NCI-H2196 (cell line): ENCODE results near the gene TMPRSS11D.

Experiments
- DNase-seq: peaks from one replicate; lab custom pipeline; 2025; ENCODE audit not compliant: unreplicated experiment; lab: John Stamatoyannopoulos, UW

Gene TMPRSS11D, protein sequence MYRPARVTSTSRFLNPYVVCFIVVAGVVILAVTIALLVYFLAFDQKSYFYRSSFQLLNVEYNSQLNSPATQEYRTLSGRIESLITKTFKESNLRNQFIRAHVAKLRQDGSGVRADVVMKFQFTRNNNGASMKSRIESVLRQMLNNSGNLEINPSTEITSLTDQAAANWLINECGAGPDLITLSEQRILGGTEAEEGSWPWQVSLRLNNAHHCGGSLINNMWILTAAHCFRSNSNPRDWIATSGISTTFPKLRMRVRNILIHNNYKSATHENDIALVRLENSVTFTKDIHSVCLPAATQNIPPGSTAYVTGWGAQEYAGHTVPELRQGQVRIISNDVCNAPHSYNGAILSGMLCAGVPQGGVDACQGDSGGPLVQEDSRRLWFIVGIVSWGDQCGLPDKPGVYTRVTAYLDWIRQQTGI

DNA sequence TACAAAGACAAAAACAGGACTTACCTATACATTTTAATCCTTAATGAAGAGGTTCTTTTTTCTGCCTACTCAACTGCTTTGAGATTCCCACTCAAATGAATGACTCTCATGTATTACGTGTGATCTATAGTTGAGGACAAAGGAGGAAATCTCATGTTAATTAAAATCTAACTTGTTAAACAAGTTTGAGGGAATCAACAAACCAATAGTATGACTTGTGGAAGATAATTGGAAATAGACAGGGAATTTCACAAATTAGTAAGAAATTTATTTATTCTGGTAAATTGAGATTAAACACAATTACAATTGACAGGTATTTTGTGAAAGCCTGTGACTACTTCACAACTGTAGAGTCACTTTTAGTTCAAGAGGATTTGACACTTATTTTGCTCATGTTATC is at the start of gene TMPRSS11D:
TMPRSS11D (minus strand) TSS at position 101 of the 400 bp plus-strand sequence; CDS start at position 32, 69 bp downstream.
- DNase-seq = no peak

DNA sequence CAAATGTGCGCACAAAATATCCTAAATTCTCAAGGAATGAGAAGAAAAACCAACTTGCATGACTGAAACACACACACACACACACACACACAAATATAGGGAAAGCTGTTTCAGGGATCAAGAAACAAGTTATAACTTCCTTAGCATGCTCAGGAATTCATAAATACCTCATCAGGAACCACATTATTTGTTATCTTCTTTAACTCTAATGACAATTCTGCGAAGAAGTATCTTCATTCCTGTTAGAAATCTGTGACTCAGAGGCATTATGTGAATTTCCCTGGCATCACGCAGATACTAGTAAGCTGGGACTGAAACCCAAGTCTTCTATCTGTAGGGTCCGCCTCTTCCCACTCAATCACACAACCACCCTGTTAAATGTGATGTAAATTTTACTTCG is 49.2 kb upstream of the TMPRSS11D start:
- no peak for DNase-seq

DNA sequence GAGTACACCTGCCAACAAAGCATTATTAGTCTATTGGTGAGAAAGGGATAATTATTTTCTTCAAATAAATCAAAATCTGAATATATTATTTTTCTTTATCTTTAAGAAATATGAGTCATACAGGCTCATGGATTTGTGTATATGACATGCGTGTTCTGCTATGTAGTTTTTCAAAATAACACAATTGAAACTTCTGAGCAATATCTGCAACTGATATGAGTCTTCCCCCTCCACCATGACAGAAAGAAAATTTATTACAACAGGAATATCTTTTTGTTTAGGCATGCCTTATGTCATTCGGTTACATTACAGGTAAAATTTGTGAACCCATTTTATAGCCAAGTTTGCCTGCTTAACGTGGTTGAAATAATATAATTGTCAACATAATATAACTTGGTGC is 47.5 kb upstream of the TMPRSS11D start:
- no peak for DNase-seq

DNA sequence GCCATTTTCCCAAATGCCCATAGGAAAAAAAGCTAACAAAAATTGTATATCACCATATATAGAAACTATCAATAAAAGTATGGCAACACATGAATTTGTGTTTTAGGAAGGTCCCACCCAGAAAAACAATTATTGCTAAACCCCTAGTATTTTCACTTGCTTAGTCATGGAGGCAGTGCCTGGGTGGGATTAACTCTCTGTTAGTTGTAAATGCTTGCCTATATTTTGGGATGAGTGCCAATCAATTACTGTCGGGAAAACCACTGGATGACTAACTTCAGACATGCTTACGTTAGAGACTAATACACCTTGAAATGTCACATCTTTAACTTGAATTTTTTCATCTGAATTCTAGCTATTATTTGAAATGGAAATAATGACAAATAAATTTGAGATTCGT is 45.6 kb upstream of the TMPRSS11D start:
- DNase-seq = no peak

DNA sequence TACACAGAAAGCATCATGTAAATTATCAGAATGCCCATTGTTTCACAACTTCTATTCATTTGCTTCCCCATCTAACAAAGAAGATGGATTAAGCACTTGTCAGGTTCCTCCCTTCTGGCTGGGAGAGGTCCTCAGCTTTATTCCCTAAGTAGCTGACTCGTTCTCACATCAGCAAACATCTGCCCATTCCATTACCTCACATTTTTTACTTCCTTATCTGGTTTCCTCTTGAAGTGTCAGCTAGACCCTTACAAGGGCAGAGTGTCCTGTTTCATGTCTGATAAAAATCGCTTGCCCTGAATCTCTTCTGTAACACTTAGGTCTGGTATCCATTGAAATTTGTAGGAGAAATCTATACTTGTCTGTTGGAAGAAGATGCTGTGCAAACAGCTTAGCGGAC is 44.7 kb upstream of the TMPRSS11D start:
- DNase-seq = peak; percentile 1

DNA sequence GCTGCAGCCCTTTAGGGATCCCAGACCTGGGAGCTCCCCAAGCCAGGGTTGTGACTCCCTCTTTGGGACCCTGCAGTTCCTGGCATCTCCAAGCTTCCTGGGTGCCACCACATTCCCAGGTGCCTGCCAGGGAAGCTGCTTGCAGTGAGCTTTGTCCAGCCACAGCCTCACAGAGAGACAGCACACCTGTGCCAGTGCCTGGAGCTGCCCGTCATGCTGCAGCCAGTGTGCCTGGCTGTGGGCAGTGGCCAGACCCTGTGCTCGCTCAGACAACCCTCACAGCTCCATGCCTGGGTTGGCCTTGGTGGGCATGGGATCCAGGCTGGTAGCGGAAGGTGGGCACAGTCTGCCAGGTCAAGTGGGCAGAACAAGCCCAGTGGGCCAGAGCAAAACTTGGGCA is 43.4 kb upstream of the TMPRSS11D start:
- DNase-seq = no peak

DNA sequence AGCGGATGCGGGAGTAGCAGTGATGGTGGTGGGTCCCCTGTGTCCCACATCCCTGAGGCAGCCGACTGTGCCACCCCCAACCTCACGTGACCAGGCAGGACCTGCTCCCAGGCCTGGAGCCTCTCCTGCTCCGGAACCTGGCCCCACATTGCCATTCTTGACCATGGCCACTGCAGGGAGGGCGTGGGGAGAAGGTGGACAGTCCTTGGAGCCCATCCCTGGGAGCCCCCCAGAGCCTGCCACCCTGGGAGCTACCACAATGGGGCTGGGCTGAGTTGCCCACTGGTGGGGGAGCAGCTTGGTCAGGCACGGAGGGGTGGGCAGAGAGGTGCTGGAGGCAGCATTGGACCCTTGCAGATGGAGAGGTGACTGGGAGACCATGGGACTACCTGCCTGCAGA is 42.7 kb upstream of the TMPRSS11D start:
- no peak for DNase-seq

DNA sequence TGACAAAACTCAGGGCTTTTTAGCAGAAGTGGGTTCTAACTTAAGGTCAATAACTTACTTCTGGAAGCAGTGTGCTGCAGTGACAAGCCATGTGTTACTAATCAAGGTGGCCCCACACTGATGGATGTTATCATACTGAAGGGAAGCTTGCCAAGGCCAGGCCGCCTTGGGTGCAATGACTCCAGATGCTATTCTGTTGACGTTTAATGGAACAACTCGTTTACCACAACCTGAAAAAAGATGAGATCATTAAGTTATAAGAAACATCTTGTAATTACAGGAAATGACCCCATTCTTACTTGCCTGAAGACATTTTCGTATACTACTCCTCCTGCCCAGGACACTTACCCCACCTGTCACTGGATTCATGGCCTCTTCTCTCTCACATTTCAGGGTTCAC is 38.9 kb upstream of the TMPRSS11D start:
- DNase-seq = no peak

DNA sequence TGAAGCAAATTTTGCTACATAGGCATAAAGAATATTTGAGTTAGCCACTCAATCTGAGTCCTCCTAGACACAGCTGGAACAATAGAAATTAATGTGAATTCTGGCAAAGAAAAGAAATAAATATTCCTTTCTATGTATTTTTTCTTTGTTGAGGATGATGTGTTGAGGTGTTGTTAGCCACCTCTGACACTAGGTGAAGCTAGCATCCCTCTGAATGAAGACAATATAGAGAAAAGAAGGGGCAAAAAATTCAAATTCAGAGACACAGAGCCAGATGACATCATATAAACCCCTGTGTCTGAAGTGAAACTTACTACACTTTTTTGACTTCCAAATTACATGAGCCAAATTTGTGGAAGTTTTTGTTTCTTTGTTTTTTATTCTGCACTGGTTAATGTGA is 34.6 kb upstream of the TMPRSS11D start:
- no peak for DNase-seq

DNA sequence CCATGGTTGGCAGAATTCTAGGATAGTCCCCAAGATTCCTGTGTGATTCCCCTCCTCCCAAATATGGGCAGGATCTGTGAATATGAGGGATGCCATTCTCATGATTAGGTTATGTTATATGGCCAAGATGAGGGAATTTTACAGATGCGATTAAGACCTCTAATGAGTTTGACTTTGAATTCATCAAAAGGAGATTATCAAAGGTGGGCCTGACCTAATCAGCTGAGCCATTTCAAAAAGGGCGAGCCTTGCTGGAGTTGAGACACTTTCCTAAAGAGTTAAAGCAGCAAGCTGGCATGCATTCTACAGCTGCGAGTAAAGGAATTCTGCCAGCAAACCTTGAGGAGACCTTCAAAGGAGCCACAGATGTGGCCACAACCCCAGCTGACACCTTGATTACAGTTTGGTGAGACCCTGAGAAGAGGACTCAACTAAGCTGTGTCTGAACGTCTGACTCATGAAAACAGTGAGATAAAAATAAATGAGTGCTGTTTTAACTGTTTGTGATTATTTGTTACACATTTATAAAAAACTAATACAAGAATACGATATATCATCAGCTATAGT is 31.7 kb upstream of the TMPRSS11D start:
- no peak for DNase-seq

DNA sequence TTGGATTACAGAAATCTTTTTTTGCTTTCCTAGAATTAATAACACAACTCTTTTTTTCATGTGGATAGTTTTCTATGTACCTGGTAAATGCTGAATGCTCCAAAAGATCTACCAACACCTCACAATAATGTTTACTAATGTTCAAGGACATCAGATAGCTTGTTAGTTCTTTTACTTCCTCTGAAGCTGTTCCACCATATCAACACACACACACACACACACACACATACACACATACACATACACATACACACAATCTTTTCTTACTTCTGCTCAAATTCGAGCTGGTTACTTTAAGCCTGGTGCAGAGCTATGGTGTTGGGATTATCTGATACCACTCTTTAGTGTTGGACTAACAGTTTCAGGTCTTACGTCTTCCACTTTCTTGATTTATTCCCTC is 28.3 kb upstream of the TMPRSS11D start:
- DNase-seq = no peak

DNA sequence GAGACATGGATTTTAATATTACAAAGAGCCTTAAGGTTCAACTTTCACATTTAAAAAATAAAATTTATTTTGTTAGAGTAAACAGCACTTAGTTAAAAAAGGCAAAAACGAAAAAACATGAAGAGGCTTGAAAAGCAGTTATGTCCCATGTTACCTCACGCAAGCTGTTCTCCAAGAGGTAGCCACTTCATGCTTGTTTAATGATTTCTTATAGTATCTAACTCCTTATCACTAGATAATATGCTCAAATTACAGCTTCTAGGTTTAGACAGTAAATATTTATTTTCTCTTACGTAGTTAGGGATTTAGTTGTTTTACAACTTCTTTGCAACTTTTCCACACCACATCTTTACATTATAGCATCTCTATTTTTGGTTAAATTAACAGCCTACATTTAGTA is 27.8 kb upstream of the TMPRSS11D start:
- no peak for DNase-seq

DNA sequence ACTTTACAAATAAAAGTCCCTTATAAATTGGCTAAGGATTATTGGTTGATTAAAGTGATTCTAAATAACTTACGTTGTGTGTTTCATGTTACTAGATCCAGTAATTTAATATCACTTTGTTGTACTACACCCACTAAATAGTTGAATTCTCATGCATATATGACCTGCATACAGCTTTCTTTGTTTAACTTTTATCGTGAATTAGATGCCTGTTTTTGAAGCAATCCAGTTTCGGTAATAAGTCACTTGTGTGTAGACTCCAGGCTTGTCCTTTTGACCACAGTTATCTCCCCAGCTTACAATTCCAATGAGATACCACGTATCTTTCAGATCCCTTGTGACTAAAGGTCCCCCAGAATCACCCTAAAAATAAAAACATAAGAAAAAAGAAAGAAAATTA is 27.3 kb upstream of the TMPRSS11D start:
- no peak for DNase-seq

DNA sequence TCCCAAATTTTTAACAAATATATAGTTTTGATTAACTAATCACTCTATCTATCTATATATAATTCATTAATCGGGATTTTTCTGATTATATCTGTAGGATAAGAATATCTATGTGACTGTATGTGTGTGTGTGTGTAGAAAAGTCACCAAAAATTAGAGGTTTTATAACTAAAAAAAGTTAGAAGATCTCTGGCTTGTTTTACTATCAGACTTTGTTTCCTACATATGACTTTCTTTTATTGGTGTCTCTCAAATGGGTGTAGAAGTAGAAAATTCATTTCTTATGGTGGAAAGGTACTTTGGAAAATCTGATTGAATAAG is 26.7 kb upstream of the TMPRSS11D start:
- no peak for DNase-seq

DNA sequence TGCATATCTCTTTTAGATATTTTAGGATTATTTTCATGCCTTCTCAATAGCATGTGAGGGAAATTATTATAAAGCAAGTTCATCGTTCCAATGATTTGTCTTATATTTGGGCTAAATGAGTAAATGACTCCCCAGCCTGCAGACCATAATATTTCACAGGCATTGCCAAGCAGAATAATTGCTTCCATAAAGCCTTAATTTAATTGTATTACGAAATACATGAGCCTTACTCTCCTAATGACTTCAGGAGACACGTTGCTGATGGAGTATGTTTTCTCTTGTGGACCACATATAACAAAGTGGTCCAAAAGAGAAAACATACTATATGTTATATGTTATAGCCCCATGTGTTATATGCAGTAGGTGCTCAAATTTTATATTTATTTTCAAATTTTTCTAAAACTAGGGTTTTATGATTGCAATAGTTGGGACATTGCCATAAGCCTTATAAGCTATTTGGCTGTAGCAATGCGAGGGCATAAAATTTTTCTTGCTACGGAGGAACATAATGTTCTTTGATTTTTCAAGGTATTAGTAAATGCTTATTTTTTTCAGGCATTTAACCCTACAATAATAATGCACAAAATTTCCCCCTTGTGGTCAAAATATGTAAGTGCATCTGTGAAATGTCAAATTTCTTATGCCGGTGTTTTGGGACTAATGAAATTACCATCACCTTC is 26.2 kb upstream of the TMPRSS11D start:
- no peak for DNase-seq

DNA sequence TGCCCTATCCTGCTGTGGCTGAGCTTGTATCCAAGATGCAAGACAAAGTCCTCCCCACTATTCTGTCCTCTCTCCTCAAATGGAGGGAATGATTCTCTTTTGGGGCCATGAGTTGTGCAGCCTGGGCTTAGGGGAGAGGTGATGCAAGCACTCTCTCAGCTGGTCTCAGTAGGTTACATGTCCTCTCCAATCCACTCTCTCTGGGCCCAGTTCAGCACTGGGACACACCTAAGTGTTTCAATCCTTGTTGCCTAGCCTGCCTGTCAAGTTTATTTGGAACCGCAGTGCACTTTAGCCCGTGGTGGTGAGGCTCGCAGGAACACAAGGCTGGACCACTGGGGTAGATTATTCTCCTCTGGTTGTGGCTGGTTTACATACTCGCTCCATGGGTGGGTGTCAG is 23.8 kb upstream of the TMPRSS11D start:
- no peak for DNase-seq

DNA sequence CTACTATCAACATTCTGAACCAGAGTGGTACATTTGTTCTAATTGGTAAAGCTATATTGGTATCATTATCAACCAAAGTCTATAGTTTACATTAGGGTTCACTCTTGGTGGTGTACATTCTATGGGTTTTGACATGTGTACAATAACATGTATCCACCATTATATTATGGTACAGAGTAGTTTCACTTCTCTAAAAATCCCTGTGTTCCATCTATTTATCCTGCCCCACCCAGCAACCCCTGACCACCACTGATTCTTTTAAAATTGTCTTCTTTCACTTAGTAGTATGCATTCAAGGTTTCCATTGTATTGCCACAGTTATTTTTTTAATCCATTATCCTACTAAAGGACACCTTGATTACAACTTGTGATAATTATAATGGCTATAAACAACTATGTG is 15.3 kb upstream of the TMPRSS11D start:
- DNase-seq = no peak

DNA sequence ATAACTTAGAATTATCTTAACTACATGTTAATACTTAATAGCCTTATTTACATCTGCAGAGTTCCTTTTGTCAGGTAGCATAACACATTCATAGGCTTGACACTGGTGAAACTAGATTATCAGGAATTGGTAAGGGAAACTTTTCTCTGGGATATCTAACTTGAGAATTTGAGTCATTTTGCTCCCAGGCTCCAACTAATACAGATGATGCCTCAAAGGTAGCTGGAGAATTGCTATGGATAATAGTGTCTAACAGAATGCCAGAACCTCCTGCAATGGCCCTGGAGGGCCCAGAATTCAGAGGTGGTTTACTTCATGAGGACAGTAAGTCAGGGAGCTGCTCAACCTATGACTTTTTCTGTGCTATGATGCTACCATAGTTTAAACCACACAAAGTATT is 13.9 kb upstream of the TMPRSS11D start:
- no peak for DNase-seq

DNA sequence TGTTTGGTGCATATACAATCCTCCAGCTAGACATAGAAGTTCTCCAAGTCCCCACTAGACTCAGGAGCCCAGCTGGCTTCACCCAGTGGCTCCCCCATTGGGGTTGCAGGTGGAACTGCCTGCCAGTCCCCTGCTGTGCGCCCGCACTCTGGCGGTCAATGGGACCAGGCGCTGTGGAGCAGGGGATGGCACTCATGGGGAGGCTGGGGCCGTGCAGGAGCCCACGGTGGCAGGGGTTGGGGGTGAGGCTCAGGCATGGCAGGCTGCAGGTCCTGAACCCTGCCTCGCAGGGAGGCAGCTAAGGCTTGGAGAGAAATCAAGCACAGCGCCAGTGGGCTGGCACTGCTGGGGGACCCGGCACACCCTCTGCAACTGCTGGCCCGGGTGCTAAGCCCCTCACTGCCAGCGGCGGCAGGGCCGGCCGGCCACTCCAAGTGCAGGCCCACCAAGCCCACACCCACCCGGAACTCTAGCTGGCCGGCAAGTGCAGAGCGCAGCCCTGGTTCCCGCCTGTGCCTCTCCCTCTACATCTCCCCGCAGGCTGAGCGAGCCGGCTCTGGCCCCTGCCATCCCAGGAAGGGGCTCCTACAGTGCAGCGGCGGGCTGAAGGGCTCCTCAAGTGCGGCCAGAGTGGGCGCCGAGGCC is 12.7 kb upstream of the TMPRSS11D start:
- DNase-seq = no peak

DNA sequence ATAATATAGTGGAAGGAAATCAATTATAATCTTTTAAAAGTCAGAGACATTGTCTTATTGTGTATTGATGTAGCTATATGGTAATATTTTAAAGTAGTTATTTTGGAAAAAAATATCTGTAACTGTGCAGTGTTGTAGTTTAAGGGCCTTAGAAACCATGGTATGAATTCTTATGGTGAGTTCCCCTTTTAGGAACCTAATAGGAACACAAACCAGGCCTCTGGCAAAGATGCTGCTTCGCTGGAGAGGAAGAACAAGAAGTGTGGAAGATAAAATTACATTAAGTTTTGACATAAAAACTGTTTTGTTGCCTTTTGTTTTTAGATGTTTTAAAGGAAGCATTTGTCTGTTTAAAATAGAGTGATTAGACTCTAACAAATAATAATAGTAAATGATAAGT is 10.9 kb upstream of the TMPRSS11D start:
- DNase-seq = no peak

DNA sequence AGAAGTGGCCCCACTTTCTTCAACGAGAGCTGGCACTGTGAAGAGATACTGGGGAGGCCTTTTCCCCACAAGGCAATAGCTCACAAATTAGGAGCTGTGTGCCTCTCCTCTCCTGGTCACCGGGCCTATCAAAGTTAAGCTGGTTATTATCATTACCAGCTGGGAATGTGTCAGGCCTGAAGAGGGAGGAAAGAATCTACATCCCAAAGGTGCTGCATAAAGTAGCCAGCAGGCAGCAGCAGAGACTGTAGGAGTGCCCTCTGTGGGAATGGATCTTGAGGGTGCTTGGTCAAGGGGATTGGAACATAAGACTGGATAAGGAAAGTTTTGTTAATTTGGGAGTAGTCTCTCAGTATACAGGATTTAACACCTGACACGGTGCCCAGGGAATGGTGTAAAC is 9.1 kb upstream of the TMPRSS11D start:
- DNase-seq = no peak

DNA sequence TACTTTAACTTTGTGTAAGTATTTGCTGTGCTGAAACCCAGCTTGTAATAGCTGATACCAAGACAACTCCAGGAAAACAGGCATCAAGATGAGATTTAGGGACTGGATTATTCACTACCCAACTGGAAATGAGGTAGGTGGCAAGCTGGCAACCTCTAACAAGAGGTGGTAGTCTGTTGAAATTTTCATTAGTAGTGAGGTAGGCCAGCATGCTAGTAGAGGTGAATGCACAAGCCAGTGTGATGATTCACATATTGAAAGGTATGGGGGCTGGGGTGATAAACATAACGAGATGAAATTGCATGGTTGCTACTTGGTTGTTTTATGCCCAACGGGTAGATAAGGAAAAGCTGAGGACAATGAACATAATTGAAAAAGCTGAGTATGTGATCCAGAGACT is 8.5 kb upstream of the TMPRSS11D start:
- DNase-seq = no peak
